GM10266 (cell line): Measurements from ENCODE around the gene USP31.

Source experiments
- DNase-seq: peaks from one replicate; pipeline ENCODE4 v3.0.0; 2012; ENCODE audit errors: extremely low spot score
- CTCF ChIP-seq: IDR thresholded peaks from 2 replicates; pipeline ENCODE4 v1.5.1; 2012; ENCODE audit warnings: mild to moderate bottlenecking, low read depth; ENCODE audit not compliant: control insufficient read depth, insufficient read depth; ENCODE audit errors: missing control alignments

Gene USP31

GRCh38 chr16:23132775-23133463 lies 16.3 kb downstream of the USP31 start:
- DNase-seq: no peak
- no peak for TF ChIP-seq CTCF

- DNase-seq: no peak
Observed at GRCh38 chr16:23131931-23132621, 17.2 kb downstream of the USP31 start.

GRCh38 chr16:23131436-23131835 lies 17.8 kb downstream of the USP31 start:
- TF ChIP-seq CTCF: no peak
- no peak for DNase-seq

More at GRCh38 chr16:23131931-23132621, 17.2 kb downstream of the USP31 start:
- no peak for TF ChIP-seq CTCF

GRCh38 chr16:23131036-23131435 lies 18.2 kb downstream of the USP31 start:
- DNase-seq: no peak
- TF ChIP-seq CTCF: no peak

GRCh38 chr16:23129686-23130085 lies 19.6 kb downstream of the USP31 start:
- no peak for DNase-seq
- TF ChIP-seq CTCF: no peak

GRCh38 chr16:23128056-23128455 lies 21.2 kb downstream of the USP31 start:
- TF ChIP-seq CTCF: no peak

GRCh38 chr16:23125277-23125676 lies 24.0 kb downstream of the USP31 start:
- no peak for DNase-seq
- TF ChIP-seq CTCF: no peak

More at GRCh38 chr16:23128056-23128455, 21.2 kb downstream of the USP31 start:
- no peak for DNase-seq
